GM19023 (cell line): ENCODE measurements around the gene IL12RB2.
A peak's percentile ranks its signal among the peaks of the same experiment; 100 is the strongest.
"Not testable (repeated sequence)": the region's sequence is repeated elsewhere in the genome, so short reads cannot be mapped to it uniquely, and the experiment has no call there.

Experiments used
- ATAC-seq: cut with Tn5 transposase; IDR thresholded peaks from one replicate; pipeline ENCODE4 v1.9.1; 2021; ENCODE audit warnings: mild to moderate bottlenecking, moderate library complexity; ENCODE audit not compliant: unreplicated experiment

Gene IL12RB2

DNA sequence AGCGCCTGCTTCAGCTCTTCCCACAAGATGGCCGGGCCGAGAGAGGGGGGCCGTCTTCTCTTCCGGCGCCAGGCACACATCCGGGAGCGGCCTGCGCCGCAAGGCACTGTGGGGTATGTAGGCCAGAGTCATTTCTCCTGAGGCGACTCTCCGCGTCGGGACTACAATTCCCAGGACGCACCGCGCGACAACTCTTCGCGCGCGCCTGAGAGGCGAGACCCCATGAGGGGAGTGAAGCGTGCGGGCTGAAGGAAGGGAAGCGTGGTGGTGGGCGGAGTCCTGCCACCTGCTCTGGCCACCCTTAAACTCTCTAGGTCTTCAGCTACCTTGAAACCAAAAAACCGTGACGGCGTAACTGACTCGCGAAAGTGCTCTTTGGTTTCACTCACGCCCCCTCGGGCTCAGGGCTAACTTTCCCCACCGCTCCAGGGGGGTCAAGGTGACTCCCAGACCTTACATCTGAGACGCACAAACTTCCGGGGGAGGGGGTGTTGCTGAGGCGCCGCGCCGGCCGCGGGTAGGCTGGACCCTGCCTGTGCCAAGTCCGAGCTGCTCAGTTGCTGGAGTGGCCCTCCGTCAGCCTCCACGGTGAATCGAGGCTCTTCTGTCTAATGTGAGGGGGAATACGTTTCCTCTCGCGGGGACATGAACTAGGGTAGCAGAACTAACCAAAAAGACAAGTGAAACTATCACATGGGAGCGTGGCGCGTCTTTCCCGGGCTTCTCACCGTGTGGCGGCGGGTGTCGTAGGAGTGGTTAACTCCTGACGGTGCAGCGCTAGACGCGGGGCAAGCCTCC, 122.9 kb downstream of the IL12RB2 start, which contains the start of gene SERBP1:
Gene SERBP1, minus strand, starts transcription at position 45 of the 798 bp plus-strand sequence. CDS start 102 bp downstream, outside the sequence.
- peak; percentile 84 for ATAC-seq

- no peak for ATAC-seq
These were observed 123.6 kb downstream of the IL12RB2 start for GRCh38 chr1:67431156-67431765.

DNA sequence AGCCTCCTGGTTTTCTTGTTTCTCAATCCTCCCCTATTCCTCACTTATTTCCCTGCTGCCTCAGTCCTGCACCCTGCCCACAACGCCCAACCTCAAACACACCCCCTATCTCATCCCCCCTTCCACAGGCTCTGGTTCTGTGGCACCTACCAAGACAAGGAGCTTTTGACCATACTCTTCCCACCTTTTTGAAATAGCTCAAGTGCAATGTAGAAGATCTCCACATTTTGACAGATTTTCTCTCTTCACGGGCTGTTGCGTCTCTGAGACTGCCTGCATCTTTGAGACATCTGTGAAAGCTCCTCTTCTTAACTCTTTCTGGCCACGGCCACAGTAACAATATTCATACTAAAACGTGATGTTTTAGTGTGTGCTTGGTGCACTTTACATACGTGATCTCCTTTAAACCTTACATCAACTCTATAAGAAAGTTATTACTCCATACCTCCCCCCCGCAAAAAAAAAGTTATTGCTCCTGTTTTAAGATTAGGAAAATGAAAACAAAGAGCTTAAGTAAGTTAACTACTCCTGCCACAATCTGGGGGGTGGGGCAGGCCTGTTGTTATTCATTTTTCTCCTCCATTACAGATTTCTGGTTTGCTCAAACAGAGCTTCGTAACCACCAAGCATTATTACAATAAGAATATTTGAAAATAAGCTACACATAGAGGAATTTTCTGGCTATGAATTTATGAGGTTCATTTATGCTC, 124.4 kb downstream of the IL12RB2 start:
- no peak for ATAC-seq

DNA sequence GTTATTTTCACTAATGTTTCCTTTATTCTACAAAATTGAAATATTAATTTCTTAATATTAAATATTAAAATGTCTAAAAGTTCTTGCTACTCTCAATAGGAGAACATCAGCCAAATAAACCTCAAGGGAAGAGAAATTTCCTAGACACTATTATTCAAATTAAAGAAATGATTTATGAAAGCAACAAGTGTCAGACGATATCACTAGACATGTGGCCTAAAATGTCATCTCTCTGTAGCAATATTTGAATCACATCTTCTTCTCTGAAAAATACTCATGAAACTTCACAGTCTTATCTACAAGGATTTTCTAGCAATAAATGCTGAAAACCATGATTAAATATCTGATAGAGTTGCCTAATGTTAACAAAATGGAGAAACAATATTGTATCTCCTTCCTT, 125.1 kb downstream of the IL12RB2 start:
- ATAC-seq = no peak

- no peak for ATAC-seq
These were observed 126.2 kb downstream of the IL12RB2 start for GRCh38 chr1:67433837-67434236.

DNA sequence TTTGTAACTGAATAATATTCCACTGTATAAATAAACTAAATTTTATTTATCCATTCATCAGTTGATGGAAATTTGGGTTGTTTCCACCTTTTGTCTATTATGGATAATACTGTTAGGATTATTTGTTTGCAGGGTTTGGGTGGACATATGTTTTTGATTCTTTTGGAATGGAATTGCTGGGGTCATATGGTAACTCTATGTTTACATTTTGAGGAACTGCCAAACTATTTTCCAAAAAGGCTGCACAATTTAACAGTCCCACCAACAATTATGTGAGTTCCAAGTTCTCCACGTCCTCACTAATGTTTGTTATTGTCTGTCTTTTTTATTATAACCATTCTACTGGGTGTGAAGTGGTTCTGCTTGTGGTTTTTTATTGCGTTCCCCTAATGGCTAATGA, 126.8 kb downstream of the IL12RB2 start:
- no peak for ATAC-seq

DNA sequence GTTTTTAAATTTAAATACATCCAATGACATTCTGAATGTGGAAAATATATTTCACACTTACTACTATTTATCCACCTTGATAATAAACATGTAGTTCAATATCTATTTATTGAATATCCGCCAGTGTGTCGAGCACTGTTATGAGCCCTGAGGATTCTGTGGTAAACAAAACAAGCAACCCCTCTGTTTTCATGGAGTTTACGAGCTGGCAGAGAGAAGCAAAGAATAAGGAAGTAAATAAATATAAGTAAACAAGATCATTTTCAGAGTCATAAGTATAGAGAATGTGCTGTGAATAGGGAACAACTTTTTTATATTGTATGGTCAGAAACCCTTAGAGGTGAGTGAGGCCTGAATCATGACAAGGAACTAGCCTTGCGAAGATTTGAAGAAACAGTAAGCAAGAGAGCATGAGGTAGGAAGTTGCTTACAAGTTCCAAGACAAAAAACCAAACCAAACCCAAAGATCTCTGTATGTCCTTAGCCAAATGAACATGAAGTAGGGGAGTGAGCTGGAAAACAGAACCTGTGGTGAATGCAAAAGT, 128.9 kb downstream of the IL12RB2 start:
- ATAC-seq = no peak

DNA sequence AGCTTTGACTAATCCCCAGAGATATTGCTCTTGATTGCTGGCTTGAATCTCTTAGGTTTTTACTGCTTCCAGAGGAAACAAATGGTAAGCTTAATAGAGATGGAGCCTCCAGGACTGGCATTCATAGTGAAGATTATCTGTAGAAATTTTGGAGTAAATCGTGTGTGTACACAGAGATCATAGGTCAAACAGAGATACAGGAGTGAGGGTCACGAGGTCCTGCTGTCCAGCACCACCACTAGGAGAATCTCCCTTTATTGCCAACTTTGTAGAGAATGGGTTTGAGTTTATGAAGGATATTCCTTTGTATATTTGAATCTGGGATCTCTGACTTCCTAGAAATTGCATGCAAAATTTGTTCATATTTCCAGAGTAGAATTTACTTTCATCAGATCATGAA, 130.3 kb downstream of the IL12RB2 start:
- ATAC-seq = no peak

DNA sequence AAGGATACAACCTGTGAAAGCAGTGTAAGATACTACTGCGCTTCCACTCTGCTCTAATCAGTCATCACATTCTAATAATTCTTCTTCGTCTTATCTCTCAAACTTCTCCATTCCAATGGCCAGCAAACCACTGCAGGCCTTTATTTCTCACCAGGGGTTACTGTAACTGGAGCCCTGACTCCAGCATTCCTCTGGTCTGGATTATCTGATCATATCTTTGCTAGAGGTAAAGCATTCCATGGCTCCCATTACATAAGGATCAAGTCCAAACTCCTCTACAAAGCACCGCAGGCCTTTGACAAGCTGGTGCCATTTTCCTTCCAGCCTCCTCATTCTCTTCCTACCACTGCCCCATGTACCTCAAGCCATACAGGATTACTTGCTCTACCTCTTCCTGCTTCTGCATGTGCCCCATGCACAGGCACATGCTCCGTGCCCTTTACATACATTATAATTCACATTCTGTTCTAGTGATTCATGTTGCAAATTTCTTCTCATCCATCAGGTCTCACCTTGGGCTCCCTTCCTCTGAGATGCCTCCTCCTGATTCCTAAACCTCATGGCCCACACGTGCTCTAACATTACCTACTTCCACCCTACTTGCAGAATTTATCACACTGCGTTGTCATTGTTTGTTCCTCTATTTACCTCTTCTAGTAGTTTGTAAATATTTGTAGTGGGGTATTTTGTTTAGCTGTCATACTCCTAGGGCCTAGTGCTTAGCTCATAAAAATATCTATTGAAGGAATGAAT, 131.8 kb downstream of the IL12RB2 start:
- no peak for ATAC-seq

DNA sequence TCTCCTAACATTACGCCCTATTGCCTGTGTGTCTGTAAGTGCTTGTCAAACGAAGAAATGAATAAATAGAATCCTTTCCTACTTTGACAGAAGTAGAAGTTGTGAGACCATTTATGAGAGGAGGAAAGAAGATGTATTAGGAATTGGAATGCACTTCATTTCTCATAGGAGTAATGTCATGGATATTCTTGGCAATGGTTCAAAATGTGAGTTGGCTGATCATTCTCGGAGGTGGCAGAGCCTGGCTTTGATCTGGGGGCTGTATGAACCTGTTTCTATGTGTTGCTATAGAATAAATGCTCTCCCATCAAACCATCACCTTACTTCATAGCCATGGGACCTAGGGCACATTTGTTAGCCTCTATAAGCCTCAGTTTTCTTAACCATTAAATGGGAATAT, 132.7 kb downstream of the IL12RB2 start:
- ATAC-seq = no peak

GRCh38 chr1:67441183-67441582, 133.5 kb downstream of the IL12RB2 start:
- ATAC-seq = peak; percentile 62

DNA sequence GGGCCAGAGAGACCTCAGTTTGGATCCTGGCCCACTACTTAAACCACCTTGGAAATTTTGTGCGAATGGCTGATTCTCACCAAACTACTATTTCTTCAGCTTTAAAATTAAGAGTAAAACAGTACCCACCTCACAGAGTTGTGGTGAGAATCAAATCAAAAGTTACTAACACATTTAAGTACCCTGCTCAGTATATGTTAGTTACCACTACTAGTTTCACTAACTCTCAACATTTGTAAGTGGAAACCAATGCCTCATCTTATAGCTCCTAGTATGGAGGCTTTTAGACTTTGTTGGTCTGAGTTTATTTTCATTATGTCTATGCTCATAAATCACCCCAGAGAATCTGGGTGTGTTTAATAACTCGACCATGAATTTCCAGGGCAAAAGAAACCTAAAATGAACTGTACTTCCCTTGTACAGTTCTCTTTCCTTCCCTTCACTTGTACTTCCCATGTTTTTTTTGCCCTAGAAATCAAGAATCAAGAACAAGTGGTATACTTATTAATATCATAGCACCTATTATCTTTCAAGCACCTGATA, 134.1 kb downstream of the IL12RB2 start:
- ATAC-seq = no peak

- not testable (repeated sequence) for ATAC-seq
These were observed 138.3 kb downstream of the IL12RB2 start for GRCh38 chr1:67446014-67446413.
